HCT116 (cell line): ENCODE data around the gene SGK1. TPM values are rescaled to one million over a fixed set of nuclear protein-coding genes. Genes with fewer than 3 reads are reported as not detected.
"Not testable (repeated sequence)": the region's sequence is repeated elsewhere in the genome, so short reads cannot be mapped to it uniquely, and the experiment has no call there.

ENCODE experiments used
- ATAC-seq: fragments of 200-7000 bp; cut with Tn5 transposase; 2 replicates; pipeline ENCODE4 v1.9.1; 2020; ENCODE audit warnings: mild to moderate bottlenecking, moderate library complexity
- BruUV-seq: library from RNA; stranded (reverse); fragments of 400-500 nt; replicated peaks from 2 replicates; lab custom pipeline; 2021; lab: Mats Ljungman, UMichigan
- CTCF ChIA-PET: fragments of 300-600 bp; sonication (Branson Sonifier 250); formaldehyde crosslinking; loops from one replicate; lab custom pipeline; 2021; ENCODE audit warnings: antibody characterized with exemption; lab: Charles Lee
- POLR2A ChIA-PET: fragments of 300-600, 350-600 bp; sonication (Branson Sonifier 250); formaldehyde crosslinking; loops from one replicate; lab custom pipeline; 2021; ENCODE audit warnings: antibody characterized with exemption; lab: Charles Lee
- RAD21 ChIA-PET, 2 experiments: fragments of 300-600 bp; sonication (Branson Sonifier 250); formaldehyde crosslinking; loops; one replicate each; lab custom pipeline; 2023; ENCODE audit warnings: low total read pairs in 2 of 2; ENCODE audit not compliant: uncharacterized antibody in 2 of 2, unreplicated experiment in 2 of 2, low non-redundant PET in 1 of 2; lab: Charles Lee
- DNase-seq: peaks from one replicate; pipeline ENCODE4 v3.0.0-alpha.2; 2010; ENCODE audit warnings: low read depth, low spot score
- H2AFZ ChIP-seq: fragments of 200-600 bp; shearing (Covaris generic), sonication (generic); 2 replicates; pipeline ENCODE4 v1.6.1; 2017; ENCODE audit warnings: low read depth, mixed run types, mixed read lengths, antibody characterized with exemption, low read length; ENCODE audit not compliant: poor library complexity, severe bottlenecking
- H3K27ac ChIP-seq: 2 replicates; pipeline ENCODE4 v1.5.1; 2012; ENCODE audit warnings: low read depth, low read length
- H3K27me3 ChIP-seq: fragments of 200-600 bp; sonication (generic); 2 replicates; pipeline ENCODE4 v1.6.1; 2016; ENCODE audit warnings: mixed run types, low read length, mixed read lengths; ENCODE audit not compliant: insufficient read depth
- H3K36me3 ChIP-seq, 2 experiments: fragments of 200-500 bp in 1 of 2; fragments of 200-600 bp in 1 of 2; sonication (Bioruptor generic) in 1 of 2; sonication (generic) in 1 of 2; 2 replicates each; pipeline versions ENCODE4 v1.5.1 to v1.6.1; 2014 to 2016; ENCODE audit warnings: low read length in 2 of 2, inconsistent platforms in 1 of 2, mixed read lengths in 1 of 2, mixed run types in 1 of 2; ENCODE audit not compliant: insufficient read depth in 2 of 2, control insufficient read depth in 1 of 2
- H3K4me1 ChIP-seq, 2 experiments: fragments of 200-600 bp in 1 of 2; sonication (generic) in 1 of 2; 2 replicates each; pipeline versions ENCODE4 v1.5.1 to v1.6.1; 2012 to 2017; ENCODE audit warnings: low read length in 2 of 2, inconsistent platforms in 1 of 2, mild to moderate bottlenecking in 1 of 2, mixed read lengths in 1 of 2, mixed run types in 1 of 2, moderate library complexity in 1 of 2; ENCODE audit not compliant: insufficient read depth in 2 of 2, control insufficient read depth in 1 of 2
- H3K4me2 ChIP-seq: fragments of 200-600 bp; sonication (generic); 2 replicates; pipeline ENCODE4 v1.6.1; 2017; ENCODE audit warnings: mixed run types, low read length, mixed read lengths
- H3K4me3 ChIP-seq, 2 experiments: fragments of 200-600 bp in 1 of 2; sonication (generic) in 1 of 2; replicated peaks in 1 of 2; 2 replicates each; pipeline ENCODE4 v1.5.1; 2011 to 2016; ENCODE audit warnings: low read length in 2 of 2, control low read depth in 1 of 2, low read depth in 1 of 2, mild to moderate bottlenecking in 1 of 2, mixed read lengths in 1 of 2, mixed run types in 1 of 2
- H3K79me2 ChIP-seq: fragments of 200-600 bp; sonication (generic); 2 replicates; pipeline ENCODE4 v1.6.1; 2017; ENCODE audit warnings: mild to moderate bottlenecking, mixed run types, low read length, moderate library complexity, mixed read lengths; ENCODE audit not compliant: insufficient read depth
- H3K9ac ChIP-seq: fragments of 200-600 bp; sonication (generic); 2 replicates; pipeline ENCODE4 v1.6.1; 2016; ENCODE audit warnings: low read length, mixed read lengths
- H3K9me2 ChIP-seq: fragments of 200-600 bp; sonication (generic), shearing (Covaris generic); 2 replicates; pipeline ENCODE4 v1.6.1; 2017; ENCODE audit warnings: mixed run types, mild to moderate bottlenecking, moderate library complexity; ENCODE audit not compliant: insufficient read depth
- H3K9me3 ChIP-seq, 2 experiments: fragments of 200-500 bp in 1 of 2; fragments of 200-600 bp in 1 of 2; sonication (Bioruptor generic) in 1 of 2; sonication (generic) in 1 of 2; 2 replicates each; pipeline ENCODE4 v1.6.1; 2014 to 2017; ENCODE audit warnings: low read length in 2 of 2, mixed read lengths in 2 of 2, inconsistent platforms in 1 of 2, low read depth in 1 of 2, mild to moderate bottlenecking in 1 of 2, mixed run types in 1 of 2, moderate library complexity in 1 of 2; ENCODE audit not compliant: control insufficient read depth in 1 of 2, insufficient read depth in 1 of 2
- H4K20me1 ChIP-seq: fragments of 200-600 bp; sonication (generic), shearing (Covaris generic); 2 replicates; pipeline ENCODE4 v1.6.1; 2017; ENCODE audit warnings: mixed run types, mild to moderate bottlenecking, moderate library complexity; ENCODE audit not compliant: insufficient read depth
- ATF3 ChIP-seq: IDR thresholded peaks from 2 replicates; pipeline ENCODE4 v1.6.1; 2012
- CBX3 ChIP-seq: IDR thresholded peaks from 2 replicates; pipeline ENCODE4 v1.6.1; 2012; ENCODE audit warnings: low read depth
- ELF1 ChIP-seq: IDR thresholded peaks from 2 replicates; pipeline ENCODE4 v1.6.1; 2012; ENCODE audit warnings: low read depth, borderline replicate concordance
- FOSL1 ChIP-seq: IDR thresholded peaks from 2 replicates; pipeline ENCODE4 v1.6.1; 2012; ENCODE audit warnings: low read depth
- JUND ChIP-seq: IDR thresholded peaks from 2 replicates; pipeline ENCODE4 v1.6.1; 2012
- MAX ChIP-seq: IDR thresholded peaks from 2 replicates; pipeline ENCODE4 v1.6.1; 2012
- POLR2A ChIP-seq: IDR thresholded peaks from 2 replicates; pipeline ENCODE4 v1.7.0; 2011; ENCODE audit warnings: borderline replicate concordance; ENCODE audit not compliant: insufficient read depth, insufficient read length; ENCODE audit errors: extremely low read depth
- POLR2AphosphoS5 ChIP-seq: IDR thresholded peaks from 2 replicates; pipeline ENCODE4 v1.6.1; 2011; ENCODE audit warnings: mild to moderate bottlenecking, low read depth, low read length, moderate library complexity
- RAD21 ChIP-seq: IDR thresholded peaks from 2 replicates; pipeline ENCODE4 v1.6.1; 2012; ENCODE audit warnings: low read depth, mild to moderate bottlenecking
- REST ChIP-seq: IDR thresholded peaks from 2 replicates; pipeline ENCODE4 v1.6.1; 2012; ENCODE audit warnings: low read depth
- SRF ChIP-seq: IDR thresholded peaks from 2 replicates; pipeline ENCODE4 v1.6.1; 2012; ENCODE audit warnings: low read depth
- TCF7L2 ChIP-seq: IDR thresholded peaks from 2 replicates; pipeline ENCODE4 v1.7.0; 2011; ENCODE audit warnings: borderline replicate concordance, inconsistent platforms; ENCODE audit not compliant: insufficient read depth, insufficient read length; ENCODE audit errors: extremely low read depth
- YY1 ChIP-seq: IDR thresholded peaks from 2 replicates; pipeline ENCODE4 v1.6.1; 2011; ENCODE audit warnings: low read length, low read depth, moderate library complexity, mild to moderate bottlenecking; ENCODE audit not compliant: insufficient replicate concordance; ENCODE audit errors: extremely low read depth
- ZBTB33 ChIP-seq: IDR thresholded peaks from 2 replicates; pipeline ENCODE4 v1.6.1; 2011; ENCODE audit warnings: mild to moderate bottlenecking, low read length, moderate library complexity; ENCODE audit not compliant: insufficient replicate concordance; ENCODE audit errors: extremely low read depth
- ZFX ChIP-seq: fragments of 450-650 bp; IDR thresholded peaks from 2 replicates; pipeline ENCODE4 v1.6.1; 2017
- ZNF274 ChIP-seq: fragments of 200-500 bp; sonication (Bioruptor generic); IDR thresholded peaks from 2 replicates; pipeline ENCODE4 v1.6.1; 2014; ENCODE audit warnings: mild to moderate bottlenecking, low read depth, low read length, inconsistent platforms
- intact Hi-C: fragments of 100-400 bp; cut with micrococcal nuclease; formaldehyde crosslinking; loops from 2 replicates; pipeline ENCODE4 v1.10.0; 2022
- total RNA-seq: library from RNA; stranded (reverse); gene quantifications from one replicate; pipeline ENCODE4 v1.2.1, GENCODE V29; 2021; ENCODE audit not compliant: unreplicated experiment

The SGK1 gene
- total RNA-seq, 1 experiment from 2014 or later: 4.5 TPM

GRCh38 chr6:134204759-134205158 lies 113.2 kb downstream of the SGK1 start:
- H3K9ac ChIP-seq, POLR2A ChIA-PET, H3K27me3 ChIP-seq, intact Hi-C loops, BruUV-seq, H3K36me3 ChIP-seq, H3K4me2 ChIP-seq, CTCF ChIA-PET, H4K20me1 ChIP-seq, ATAC-seq, H3K9me2 ChIP-seq, H3K79me2 ChIP-seq, H3K4me3 ChIP-seq, DNase-seq, H2AFZ ChIP-seq, H3K9me3 ChIP-seq, RAD21 ChIA-PET, H3K27ac ChIP-seq, H3K4me1 ChIP-seq: not testable (repeated sequence)

- DNase-seq: no peak
- Histone ChIP-seq H3K27ac (no peak overlapping the region), H3K4me2 (no peak overlapping the region), H3K27me3 (no peaks in the 10 kb centered on the region), H3K4me1 (no peaks in the 10 kb centered on the region), H3K79me2 (no peaks in the 10 kb centered on the region), H3K4me3 (no peak overlapping the region), H3K9me2 (no peaks in the 10 kb centered on the region), H3K36me3 (no peaks in the 10 kb centered on the region), H2AFZ (no peak overlapping the region), H3K9me3 (no peaks in the 10 kb centered on the region), H4K20me1 (no peaks in the 10 kb centered on the region), H3K9ac (no peak overlapping the region)
- CTCF ChIA-PET: no interaction called here
- BruUV-seq: no TSS peak
- ATAC-seq: no peak
- RAD21 ChIA-PET: no interaction called here
- intact Hi-C loops: no loop called here
- POLR2A ChIA-PET: no interaction called here
- TF ChIP-seq JUND (no peak), POLR2AphosphoS5 (no peak), ZFX (no peak), ATF3 (no peak), RAD21 (no peak), ELF1 (no peak), ZBTB33 (no peak), POLR2A (no peak), REST (no peak), YY1 (no peak), CBX3 (no peak), MAX (no peak), ZNF274 (no peak), FOSL1 (no peak), SRF (no peak), TCF7L2 (no peak)
Measured at GRCh38 chr6:134204031-134204430, 113.9 kb downstream of the SGK1 start.
